ENCODE results near the gene NFKBIZ.
A peak's percentile ranks its signal among the peaks of the same experiment; 100 is the strongest.

- peak; percentile 92 for TF ChIP-seq POLR2AphosphoS5 (IDR thresholded peaks at IDR 0.05; ENCODE audit: low read depth, low read length)
- TF ChIP-seq POLR2A (IDR thresholded peaks at IDR 0.05; ENCODE audit: low read depth, low read length): peak; percentile 80; the same call in 1 of the 2 replicates
- no peak for TF ChIP-seq POU2F2 (IDR thresholded peaks at IDR 0.05; ENCODE audit: low read depth, low read length)
- no peak for TF ChIP-seq SPI1 (IDR thresholded peaks at IDR 0.05; ENCODE audit: low read depth, low read length)
- TF ChIP-seq TAF1 (IDR thresholded peaks at IDR 0.05; ENCODE audit: low read depth, low read length): peak; percentile 44; the same call in 1 of the 2 replicates
Measured at GRCh38 chr3:101828691-101829436, 20.4 kb upstream of the NFKBIZ start.
